Neural cell (in vitro differentiated cells): Measurements from ENCODE around the gene CDH4. TPM values are rescaled to one million over a fixed set of nuclear protein-coding genes. Genes with fewer than 3 reads are reported as not detected.

Experiments
- H2AFZ ChIP-seq: fragments of 200-600, 300-800 bp; sonication (generic), shearing (Covaris generic); 2 replicates; pipeline ENCODE4 v1.6.0; 2014; ENCODE audit warnings: low read depth, mild to moderate bottlenecking, antibody characterized with exemption, low read length, moderate library complexity
- H3F3A ChIP-seq: fragments of 200-600 bp; shearing (Covaris generic); 2 replicates; pipeline ENCODE4 v1.6.1; 2016; ENCODE audit warnings: mild to moderate bottlenecking, moderate library complexity, mixed read lengths, antibody characterized with exemption, low read length; ENCODE audit not compliant: insufficient read depth, poor library complexity, severe bottlenecking
- H3K27ac ChIP-seq: fragments of 200-600, 300-800 bp; sonication (generic), shearing (Covaris generic); 2 replicates; pipeline ENCODE4 v1.5.1; 2014; ENCODE audit warnings: mild to moderate bottlenecking, low read length, moderate library complexity
- H3K27me3 ChIP-seq: fragments of 300-800, 200-600 bp; sonication (generic), shearing (Covaris generic); 2 replicates; pipeline ENCODE4 v1.6.0; 2014; ENCODE audit warnings: mild to moderate bottlenecking, low read depth, low read length, moderate library complexity; ENCODE audit not compliant: insufficient read depth
- H3K36me3 ChIP-seq: fragments of 300-800, 200-600 bp; sonication (generic), shearing (Covaris generic); 2 replicates; pipeline ENCODE4 v1.5.1; 2014; ENCODE audit warnings: mild to moderate bottlenecking, antibody characterized with exemption, low read length, moderate library complexity; ENCODE audit not compliant: insufficient read depth
- H3K4me2 ChIP-seq: fragments of 300-800, 200-600 bp; sonication (generic), shearing (Covaris generic); 2 replicates; pipeline ENCODE4 v1.6.0; 2014; ENCODE audit warnings: mild to moderate bottlenecking, low read length
- H3K4me3 ChIP-seq: fragments of 300-800, 200-600 bp; sonication (generic), shearing (Covaris generic); 2 replicates; pipeline ENCODE4 v1.5.1; 2014; ENCODE audit warnings: mild to moderate bottlenecking, low read length, moderate library complexity
- H3K79me2 ChIP-seq: fragments of 200-600 bp; shearing (Covaris generic); replicated peaks from 2 replicates; pipeline ENCODE4 v1.6.0; 2014; ENCODE audit warnings: mild to moderate bottlenecking, low read length, moderate library complexity; ENCODE audit not compliant: insufficient read depth
- H3K9ac ChIP-seq: fragments of 300-800, 200-600 bp; sonication (generic), shearing (Covaris generic); 2 replicates; pipeline ENCODE4 v1.6.1; 2016; ENCODE audit warnings: mild to moderate bottlenecking, low read length, mixed read lengths
- H3K9me2 ChIP-seq: fragments of 200-600 bp; shearing (Covaris generic); 2 replicates; pipeline ENCODE4 v1.6.1; 2016; ENCODE audit warnings: mild to moderate bottlenecking, low read length, mixed read lengths; ENCODE audit not compliant: insufficient read depth
- H3K9me3 ChIP-seq: fragments of 200-600, 300-800 bp; sonication (generic), shearing (Covaris generic); 2 replicates; pipeline ENCODE4 v1.6.1; 2016; ENCODE audit warnings: mild to moderate bottlenecking, mixed run types, low read length, moderate library complexity, mixed read lengths
- H4K20me1 ChIP-seq: fragments of 200-600 bp; shearing (Covaris generic); 2 replicates; pipeline ENCODE4 v1.6.1; 2016; ENCODE audit warnings: mild to moderate bottlenecking, mixed run types; ENCODE audit not compliant: insufficient read depth
- CTCF ChIP-seq: fragments of 450-650 bp; IDR thresholded peaks from 2 replicates; pipeline ENCODE4 v1.5.1; 2014; ENCODE audit warnings: antibody characterized with exemption, mild to moderate bottlenecking, moderate library complexity; ENCODE audit not compliant: poor library complexity, severe bottlenecking
- EP300 ChIP-seq: fragments of 450-650 bp; conservative IDR thresholded peaks from 2 replicates; pipeline ENCODE4 v1.6.1; 2014; ENCODE audit warnings: antibody characterized with exemption, mild to moderate bottlenecking, moderate library complexity; ENCODE audit not compliant: poor library complexity, severe bottlenecking
- EZH2 ChIP-seq: fragments of 200-600, 300-800 bp; shearing (Covaris generic), sonication (generic); IDR thresholded peaks from 2 replicates; pipeline ENCODE4 v1.6.1; 2014; ENCODE audit warnings: antibody characterized with exemption, low read length, borderline replicate concordance, mild to moderate bottlenecking; ENCODE audit not compliant: insufficient read depth, poor library complexity, severe bottlenecking
- MXI1 ChIP-seq: fragments of 450-650 bp; conservative IDR thresholded peaks from 2 replicates; pipeline ENCODE4 v1.6.1; 2014; ENCODE audit warnings: antibody characterized with exemption, mild to moderate bottlenecking; ENCODE audit not compliant: poor library complexity, severe bottlenecking
- POLR2AphosphoS5 ChIP-seq: IDR thresholded peaks from 2 replicates; pipeline ENCODE4 v1.6.1; 2012
- RAD21 ChIP-seq: fragments of 450-650 bp; conservative IDR thresholded peaks from 2 replicates; pipeline ENCODE4 v1.6.1; 2014; ENCODE audit warnings: antibody characterized with exemption, mild to moderate bottlenecking, moderate library complexity
- REST ChIP-seq: IDR thresholded peaks from 2 replicates; pipeline ENCODE4 v1.6.1; 2012; ENCODE audit warnings: borderline replicate concordance
- SMC3 ChIP-seq: fragments of 450-650 bp; conservative IDR thresholded peaks from 2 replicates; pipeline ENCODE4 v1.6.1; 2014; ENCODE audit warnings: antibody characterized with exemption, mild to moderate bottlenecking, moderate library complexity; ENCODE audit not compliant: poor library complexity
- TAF1 ChIP-seq: IDR thresholded peaks from 2 replicates; pipeline ENCODE4 v1.6.1; 2012; ENCODE audit warnings: low read depth
- polyA plus RNA-seq: library from polyadenylated mRNA; depleted of rRNA; stranded (reverse); fragments of >200 nt; gene quantifications from 2 replicates; pipeline ENCODE4 v1.2.3, GENCODE V29; 2014

Gene CDH4
- polyA plus RNA-seq, 1 donor from 2014 or later = 24.6 TPM

DNA sequence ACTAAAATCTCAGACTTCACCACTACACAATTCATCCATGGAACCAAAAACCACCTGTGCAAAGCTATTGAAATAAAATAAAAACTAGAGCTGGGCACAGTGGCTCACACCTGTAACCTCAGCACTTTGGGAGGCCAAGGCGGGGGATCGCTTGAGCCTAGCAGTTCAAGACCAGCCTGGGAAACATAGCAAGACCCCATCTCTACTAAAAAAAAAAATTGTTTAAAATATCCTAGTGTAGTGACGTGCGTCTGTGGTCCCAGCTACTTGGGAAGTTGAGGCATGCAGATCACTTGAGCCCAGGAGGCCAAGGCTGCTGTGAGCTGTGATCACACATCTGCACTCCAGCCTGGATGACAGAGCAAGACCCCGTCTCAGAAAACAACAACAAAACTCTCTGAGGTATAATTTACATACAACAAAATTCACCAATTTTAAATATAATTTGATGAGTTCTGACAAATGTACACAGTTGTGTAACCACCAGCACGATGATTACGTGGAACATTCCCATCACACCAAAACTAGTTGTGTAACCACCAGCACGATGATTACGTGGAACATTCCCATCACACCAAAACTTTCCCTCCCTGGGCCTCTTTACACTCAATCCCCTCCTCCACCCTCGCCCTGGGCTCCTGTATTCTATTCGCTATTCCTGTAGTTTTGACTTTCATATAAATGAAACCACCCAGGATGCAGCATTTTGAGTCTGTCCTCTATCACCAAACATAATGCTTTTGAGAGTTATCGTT is 706.1 kb downstream of the CDH4 start:
- TF ChIP-seq SMC3 (no peak), MXI1 (no peak), TAF1 (no peak), REST (no peak), POLR2AphosphoS5 (no peak), EZH2 (no peak), CTCF (no peak), RAD21 (no peak), EP300 (no peak)
- Histone ChIP-seq H4K20me1 (no peaks in the 10 kb centered on the region), H3K9me3 (no peaks in the 10 kb centered on the region), H3K4me2 (no peak overlapping the region), H3K27ac (no peak overlapping the region), H3K27me3 (no peaks in the 10 kb centered on the region), H3K9me2 (no peaks in the 10 kb centered on the region), H3K4me3 (no peak overlapping the region), H2AFZ (no peak overlapping the region), H3K9ac (no peak overlapping the region), H3K36me3 (no peaks in the 10 kb centered on the region), H3F3A (no peaks in the 10 kb centered on the region), H3K79me2 (no peaks in the 10 kb centered on the region)

- TF ChIP-seq SMC3 (no peak), REST (no peak), POLR2AphosphoS5 (peak; percentile 12), MXI1 (no peak)
- Histone ChIP-seq H2AFZ (no peak overlapping the region), H3K9ac (no peak overlapping the region), H3K27me3 (no peaks in the 10 kb centered on the region), H3K79me2 (no peaks in the 10 kb centered on the region), H3K4me3 (no peak overlapping the region), H4K20me1 (no peaks in the 10 kb centered on the region), H3K9me3 (no peaks in the 10 kb centered on the region), H3F3A (no peaks in the 10 kb centered on the region), H3K9me2 (no peaks in the 10 kb centered on the region), H3K27ac (no peak overlapping the region), H3K4me2 (no peak overlapping the region), H3K36me3 (no peaks in the 10 kb centered on the region)
Observed at GRCh38 chr20:61958773-61959700, 707.0 kb downstream of the CDH4 start.
